BE2C (cell line): Measurements from ENCODE around the gene CEBPZ.
A peak's percentile ranks its signal among the peaks of the same experiment; 100 is the strongest.

ENCODE experiments used
- DNase-seq: peaks from one replicate; pipeline ENCODE4 v3.0.0-alpha.2; 2020
- H3K27me3 ChIP-seq: fragments of 250-450 bp; sonication (Bioruptor Pico); 2 replicates; pipeline ENCODE4 v1.5.1; 2020; ENCODE audit warnings: mild to moderate bottlenecking
- H3K36me3 ChIP-seq: fragments of 250-450 bp; sonication (Bioruptor Pico); 2 replicates; pipeline ENCODE4 v1.5.1; 2020; ENCODE audit warnings: mild to moderate bottlenecking
- H3K4me1 ChIP-seq: fragments of 250-450 bp; sonication (Bioruptor Pico); 2 replicates; pipeline ENCODE4 v1.5.1; 2020
- H3K4me3 ChIP-seq: 2 replicates; pipeline ENCODE4 v1.5.1; 2011; ENCODE audit warnings: low read depth, low read length
- H3K9me3 ChIP-seq: fragments of 250-450 bp; sonication (Bioruptor Pico); 2 replicates; pipeline ENCODE4 v1.5.1; 2020
- CTCF ChIP-seq: IDR thresholded peaks from 2 replicates; pipeline ENCODE4 v1.5.1; 2012; ENCODE audit warnings: mild to moderate bottlenecking, low read depth, low read length

Gene CEBPZ

GRCh38 chr2:37189452-37190153, 41.8 kb downstream of the CEBPZ start:
- H3K4me3 ChIP-seq, result no peak overlapping the region

GRCh38 chr2:37188570-37188969, 42.8 kb downstream of the CEBPZ start, which contains the start of gene SULT6B1:
SULT6B1 (minus strand) TSS chr2:37188670; CDS start chr2:37188640, 30 bp downstream.
- no peak for TF ChIP-seq CTCF
- Histone ChIP-seq H3K27me3 (no peaks in the 10 kb centered on the region), H3K4me3 (no peak within 1 kb of the TSS), H3K4me1 (no peaks in the 10 kb centered on the region), H3K36me3 (no peaks in the 10 kb centered on the region), H3K9me3 (no peaks in the 10 kb centered on the region)
- DNase-seq, result no peak

More at GRCh38 chr2:37189452-37190153, 41.8 kb downstream of the CEBPZ start:
- no peaks in the 10 kb centered on the region for H3K36me3 ChIP-seq
- H3K9me3 ChIP-seq, result no peaks in the 10 kb centered on the region
- no peaks in the 10 kb centered on the region for H3K27me3 ChIP-seq
- DNase-seq, result no peak
- no peaks in the 10 kb centered on the region for H3K4me1 ChIP-seq
- TF ChIP-seq CTCF, result 0 out of 2 replicates have a peak, but pooled peaks have one; percentile 2

GRCh38 chr2:37181726-37182684, 49.4 kb downstream of the CEBPZ start:
- DNase-seq, result no peak
- TF ChIP-seq CTCF, result no peak
- no peaks in the 10 kb centered on the region for H3K27me3 ChIP-seq
- H3K4me3 ChIP-seq, result no peak overlapping the region
- H3K4me1 ChIP-seq, result no peaks in the 10 kb centered on the region
- no peaks in the 10 kb centered on the region for H3K9me3 ChIP-seq
- H3K36me3 ChIP-seq, result no peaks in the 10 kb centered on the region

- Histone ChIP-seq H3K4me3 (no peak overlapping the region), H3K9me3 (no peaks in the 10 kb centered on the region), H3K27me3 (no peaks in the 10 kb centered on the region), H3K36me3 (no peaks in the 10 kb centered on the region), H3K4me1 (no peaks in the 10 kb centered on the region)
- TF ChIP-seq CTCF, result no peak
- no peak for DNase-seq
Observed at GRCh38 chr2:37180640-37181039, 50.8 kb downstream of the CEBPZ start.

GRCh38 chr2:37180006-37180639, 51.3 kb downstream of the CEBPZ start:
- H3K4me3 ChIP-seq, result no peak overlapping the region
- no peaks in the 10 kb centered on the region for H3K36me3 ChIP-seq
- no peaks in the 10 kb centered on the region for H3K27me3 ChIP-seq
- peak; percentile 27; the same call in 1 of the 2 replicates for TF ChIP-seq CTCF
- no peaks in the 10 kb centered on the region for H3K4me1 ChIP-seq
- H3K9me3 ChIP-seq, result no peaks in the 10 kb centered on the region
- DNase-seq, result no peak
